SKM-1 (cell line): ENCODE measurements around the gene SPOPL.

ENCODE experiments used
- DNase-seq: peaks from one replicate; lab custom pipeline; 2025; ENCODE audit not compliant: unreplicated experiment; lab: John Stamatoyannopoulos, UW

Gene SPOPL

DNA sequence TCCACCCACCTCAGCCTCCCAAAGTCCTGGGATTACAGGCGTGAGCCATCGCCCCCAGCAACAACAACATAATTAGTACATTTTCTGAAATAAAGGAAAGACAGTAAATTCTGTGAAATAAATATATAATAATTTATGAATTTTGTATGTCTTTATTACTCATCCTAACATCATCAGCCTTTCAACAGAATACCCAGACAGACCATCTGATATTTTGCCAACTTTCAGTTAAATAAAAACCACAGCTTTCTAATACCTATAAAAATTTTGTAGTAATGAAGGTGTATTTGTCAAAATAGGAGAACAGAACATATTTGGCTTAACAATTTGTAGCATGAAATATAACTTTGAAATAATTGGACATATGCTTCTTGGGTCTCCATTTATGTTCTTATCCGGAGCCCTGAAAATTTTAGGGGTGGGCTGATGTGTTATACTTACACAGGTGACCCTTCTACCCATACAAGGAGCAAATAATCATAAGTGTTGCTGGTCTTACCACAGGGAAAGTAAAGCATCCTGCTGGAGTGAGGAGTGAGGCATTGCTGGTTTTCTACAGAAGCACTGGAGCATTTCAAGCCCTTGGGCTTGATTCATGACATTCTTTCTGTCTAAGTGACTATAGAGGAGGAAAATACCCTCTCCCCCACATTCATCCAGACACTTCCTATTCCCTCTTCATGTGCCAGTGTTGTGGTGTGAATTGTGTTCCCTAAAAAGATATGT is 99.3 kb downstream of the SPOPL start:
- no peak for DNase-seq

DNA sequence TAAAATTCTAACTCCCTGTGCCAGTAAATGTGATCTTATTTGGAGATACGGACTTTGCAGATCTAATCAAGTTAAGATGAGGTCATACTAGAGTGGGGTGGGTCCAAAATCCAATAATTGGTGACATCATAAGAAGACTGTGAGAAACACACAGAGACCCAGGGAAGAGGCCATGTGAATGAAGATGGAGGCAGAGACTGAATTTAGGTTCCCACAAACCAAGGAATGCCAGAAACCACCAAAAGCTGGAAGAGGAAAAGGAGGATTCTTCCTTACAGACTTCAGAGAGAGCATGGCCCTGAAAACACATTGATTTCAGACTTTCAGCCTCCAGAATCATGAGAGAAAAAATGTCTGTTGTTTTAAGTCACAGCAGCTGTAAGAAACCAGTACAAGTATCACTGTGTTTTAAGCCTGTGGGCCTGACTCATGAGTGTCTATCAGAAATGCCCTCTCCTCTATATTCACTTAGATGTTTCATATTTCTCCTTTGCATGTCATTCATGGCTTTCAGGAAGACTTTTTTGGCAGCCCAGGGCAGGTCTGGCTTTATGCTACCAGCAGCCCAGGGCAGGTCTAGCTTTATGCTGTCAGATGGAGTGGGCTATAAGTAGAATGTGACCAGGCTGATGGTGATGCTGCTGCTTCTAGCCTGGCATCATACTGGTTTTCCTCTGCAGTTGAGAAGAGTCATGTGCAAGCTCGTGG is 100.0 kb downstream of the SPOPL start:
- no peak for DNase-seq

DNA sequence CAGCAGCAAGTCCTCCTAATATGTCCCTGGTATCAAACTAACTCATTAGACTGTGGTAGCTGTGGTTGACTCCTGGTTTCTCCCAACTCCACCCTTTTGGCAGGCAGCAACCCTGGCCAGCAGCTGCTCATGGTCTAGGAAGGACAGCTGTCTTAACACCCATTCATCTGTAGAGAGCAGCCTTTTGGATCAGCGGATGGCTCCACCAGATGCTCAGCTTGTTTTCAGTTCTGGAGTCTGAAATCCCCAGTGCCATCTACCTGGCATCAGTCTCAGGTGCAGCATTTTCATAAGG is 100.5 kb downstream of the SPOPL start:
- DNase-seq = no peak

DNA sequence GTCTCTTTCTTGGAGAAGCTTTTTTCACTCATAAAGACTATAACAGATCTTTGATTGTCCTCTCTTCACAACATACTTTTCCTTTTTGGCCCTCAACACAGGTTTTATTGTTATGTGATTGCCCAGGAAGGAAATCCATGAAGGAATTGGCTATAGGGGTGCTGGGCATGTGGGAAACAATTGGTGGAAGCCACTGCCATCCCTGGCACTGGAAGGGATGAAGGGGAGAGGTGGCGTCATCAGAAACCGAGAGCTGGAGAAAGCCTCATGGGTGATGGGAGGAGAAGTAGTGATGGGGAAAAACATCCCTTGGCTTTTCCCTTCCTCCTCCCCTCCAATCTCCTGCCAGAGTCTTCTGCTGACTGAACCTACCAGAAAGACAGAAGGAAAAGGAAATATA is 106.2 kb downstream of the SPOPL start:
- DNase-seq = no peak

DNA sequence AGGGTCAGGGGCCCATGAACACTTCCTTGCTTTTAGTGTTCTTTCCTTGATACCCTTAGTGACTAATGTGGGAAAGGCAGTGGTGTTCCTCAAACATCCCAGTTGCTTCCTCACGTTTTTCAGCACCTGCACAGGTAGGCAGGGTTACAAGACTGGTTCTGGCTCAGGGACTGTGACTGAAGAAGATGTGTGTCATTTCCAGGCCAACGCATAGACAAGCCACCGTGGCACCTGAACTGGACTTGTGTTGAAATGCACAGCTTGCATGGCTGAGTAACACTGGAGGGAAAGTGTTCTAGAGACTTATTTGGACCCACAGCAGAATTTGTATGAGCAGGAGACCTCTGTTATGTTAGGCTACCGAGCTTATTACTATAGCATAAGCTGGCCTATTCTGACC is 107.9 kb downstream of the SPOPL start:
- no peak for DNase-seq

DNA sequence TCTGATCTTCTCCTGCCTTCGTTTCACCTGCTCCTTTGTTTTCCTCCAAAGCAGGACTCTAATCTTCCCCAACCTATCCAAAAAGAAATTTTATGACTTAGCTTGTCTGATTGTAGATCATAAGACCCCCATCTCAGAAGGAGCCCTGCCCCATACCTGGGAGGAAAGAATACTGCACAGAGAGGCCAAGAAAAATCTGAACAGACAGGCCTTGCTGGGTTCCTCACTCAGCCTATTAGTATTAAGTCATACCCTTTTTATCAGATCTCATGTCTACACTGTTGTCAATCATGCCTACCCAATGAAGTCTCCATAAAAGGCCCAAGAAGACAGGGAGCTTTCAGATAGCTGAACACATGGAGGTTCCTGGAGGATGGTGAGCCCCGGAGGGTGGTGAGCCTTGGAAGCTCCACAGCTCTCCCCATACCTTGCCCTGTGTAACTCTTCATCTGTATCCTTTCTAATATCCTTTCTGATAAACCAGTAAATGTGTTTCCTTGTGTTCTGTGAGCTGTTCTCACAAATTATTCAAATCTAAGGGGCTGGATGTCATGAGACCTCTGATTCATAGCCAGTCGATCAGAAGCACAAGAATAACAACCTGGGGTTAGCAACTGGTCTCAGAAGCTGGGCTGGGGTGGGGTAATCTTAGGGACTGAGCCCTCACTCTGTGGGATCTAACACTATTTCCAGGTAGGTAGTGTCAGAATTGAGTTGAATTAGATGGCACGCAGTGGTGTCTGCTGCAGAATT is 108.8 kb downstream of the SPOPL start:
- no peak for DNase-seq

DNA sequence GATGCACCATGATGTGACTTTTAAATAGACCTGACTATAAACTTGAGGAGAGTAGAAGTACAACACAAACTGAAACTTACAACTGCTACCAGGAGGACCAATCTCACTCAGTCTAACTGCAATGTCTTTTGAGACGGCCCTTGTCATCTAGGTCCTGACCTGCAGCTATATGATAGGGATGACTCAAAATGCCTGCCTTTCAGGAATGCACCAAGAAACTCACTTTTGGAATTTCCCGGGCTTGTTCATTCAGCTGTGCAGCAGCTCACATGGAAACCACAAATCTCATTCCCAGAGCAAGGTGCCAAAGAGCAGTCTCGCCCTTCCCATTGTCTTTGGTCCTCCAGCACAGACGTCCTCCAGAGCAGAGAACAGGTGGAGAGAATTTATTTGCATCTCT is 113.7 kb downstream of the SPOPL start:
- no peak for DNase-seq

DNA sequence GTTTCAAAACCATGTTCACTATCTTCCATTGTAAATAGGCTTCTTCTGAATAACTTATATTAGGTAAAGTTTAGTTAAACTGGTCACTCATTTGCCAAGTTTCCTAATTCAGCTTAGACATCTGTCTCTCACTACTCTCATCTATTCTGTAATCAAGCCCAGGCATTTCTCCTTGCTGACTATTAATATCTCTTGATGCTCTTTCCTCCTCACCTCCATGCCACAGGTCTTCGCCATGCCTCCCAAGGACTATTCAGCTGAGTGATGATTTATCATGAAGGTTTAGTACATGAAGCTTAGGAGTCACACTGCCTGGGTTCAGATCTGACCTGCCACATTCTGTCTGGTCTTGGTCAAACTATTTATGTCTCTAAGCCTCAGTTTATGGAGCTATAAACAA is 115.5 kb downstream of the SPOPL start:
- no peak for DNase-seq

DNA sequence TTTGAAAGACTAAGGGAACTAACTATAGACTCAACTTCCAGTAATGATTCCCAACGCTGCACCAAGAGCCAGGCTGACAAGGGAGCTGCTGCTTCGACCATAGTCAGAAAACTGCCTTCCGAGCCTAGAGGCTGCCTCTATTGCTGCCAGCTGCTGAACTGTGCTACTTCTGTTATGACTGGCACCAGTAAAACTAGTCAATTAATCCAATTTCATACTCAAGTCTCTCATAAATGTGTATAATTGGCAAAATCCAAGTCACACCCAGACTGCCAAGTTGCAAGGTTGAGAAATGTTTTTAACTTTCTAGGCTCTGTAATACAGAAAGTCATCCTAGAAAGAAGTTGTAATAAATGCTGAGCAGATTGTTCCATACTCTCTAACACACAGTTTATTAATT is 117.4 kb downstream of the SPOPL start:
- no peak for DNase-seq

DNA sequence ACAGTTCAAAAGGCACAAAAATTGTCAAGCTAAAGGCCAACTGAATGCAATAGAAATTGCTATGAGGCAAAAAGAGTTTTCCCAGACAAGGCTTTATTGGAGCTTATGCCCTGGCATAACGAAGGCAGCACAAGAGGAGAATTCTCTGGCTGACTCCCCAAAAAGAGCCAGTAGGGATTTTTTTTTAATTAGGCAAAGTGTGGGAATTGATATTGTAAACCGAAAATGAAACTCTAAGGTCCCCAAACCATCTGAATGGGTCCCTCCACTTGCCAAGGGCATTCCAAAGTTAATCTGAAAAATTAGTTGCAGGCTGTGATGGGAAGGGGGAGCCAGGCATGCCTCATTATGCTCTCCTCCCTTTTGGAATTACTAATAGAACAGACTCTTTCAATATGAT is 118.9 kb downstream of the SPOPL start:
- no peak for DNase-seq

DNA sequence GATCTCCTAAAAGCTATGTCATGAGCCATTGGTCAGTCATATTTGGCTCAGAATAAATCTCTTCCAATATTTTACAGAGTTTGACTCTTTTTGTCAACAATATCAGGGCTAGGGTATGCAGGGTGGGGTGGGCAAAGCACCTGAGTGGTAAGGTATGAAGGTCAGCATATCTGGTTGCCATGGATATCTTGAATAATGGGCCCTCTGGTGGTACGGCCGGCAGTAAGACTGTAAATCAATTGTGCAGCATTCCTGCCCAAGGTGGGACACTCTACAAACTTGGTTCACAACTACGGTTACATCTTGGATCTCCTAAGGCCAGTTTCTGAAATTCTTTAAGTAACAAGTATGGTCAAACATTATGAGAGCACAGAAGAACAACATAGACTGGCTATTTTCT is 119.6 kb downstream of the SPOPL start:
- no peak for DNase-seq

DNA sequence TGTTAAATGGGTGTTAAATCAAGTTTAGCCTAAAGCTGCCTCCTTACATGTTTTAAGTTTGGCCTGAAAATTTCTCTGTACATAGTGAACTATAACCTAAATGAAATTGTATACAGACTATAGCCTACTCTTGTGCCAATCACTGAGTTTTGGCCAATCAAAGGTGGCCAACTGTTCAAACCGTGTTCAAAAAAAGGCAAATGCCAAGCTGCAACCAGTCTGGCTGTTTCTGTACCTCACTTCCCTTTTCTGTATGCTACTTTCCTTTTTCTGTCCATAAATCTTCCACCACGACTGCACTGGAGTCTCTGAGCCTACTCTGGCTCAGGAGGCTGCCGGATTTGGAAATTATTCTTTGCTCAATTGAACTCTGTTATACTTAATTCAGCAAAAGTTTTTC is 121.0 kb downstream of the SPOPL start:
- DNase-seq = peak; percentile 16
